ENCODE results near the gene PPP6R3.
"Not testable (repeated sequence)": the region's sequence is repeated elsewhere in the genome, so short reads cannot be mapped to it uniquely, and the experiment has no call there.

The PPP6R3 gene

GRCh38 chr11:68635172-68635571, 174.6 kb downstream of the PPP6R3 start:
- not testable (repeated sequence) for H3K36me3 Mint-ChIP-seq, H3K4me1 Mint-ChIP-seq, H3K27me3 Mint-ChIP-seq, H3K27ac Mint-ChIP-seq, H3K9me3 Mint-ChIP-seq, H3K4me3 Mint-ChIP-seq

GRCh38 chr11:68635883-68636282, 175.3 kb downstream of the PPP6R3 start:
- H3K27me3 Mint-ChIP-seq, H3K9me3 Mint-ChIP-seq, H3K36me3 Mint-ChIP-seq, H3K4me1 Mint-ChIP-seq, H3K27ac Mint-ChIP-seq, H3K4me3 Mint-ChIP-seq: not testable (repeated sequence)

- H3K27ac Mint-ChIP-seq, H3K36me3 Mint-ChIP-seq, H3K27me3 Mint-ChIP-seq, H3K4me3 Mint-ChIP-seq, H3K9me3 Mint-ChIP-seq, H3K4me1 Mint-ChIP-seq: not testable (repeated sequence)
These were observed 178.8 kb downstream of the PPP6R3 start for GRCh38 chr11:68639322-68639721.

GRCh38 chr11:68641880-68642279, 181.3 kb downstream of the PPP6R3 start:
- peaks cover 3% of the 10 kb centered on the region for H3K36me3 Mint-ChIP-seq
- peaks cover 8% of the 10 kb centered on the region for H3K9me3 Mint-ChIP-seq
- peaks cover 4% of the 10 kb centered on the region for H3K27me3 Mint-ChIP-seq
- no peaks in the 10 kb centered on the region for H3K4me1 Mint-ChIP-seq
- H3K27ac Mint-ChIP-seq: no peak overlapping the region
- H3K4me3 Mint-ChIP-seq: no peak overlapping the region

- peaks cover 3% of the 10 kb centered on the region for H3K36me3 Mint-ChIP-seq
- H3K4me1 Mint-ChIP-seq: no peaks in the 10 kb centered on the region
- H3K4me3 Mint-ChIP-seq: no peak overlapping the region
- peaks cover 7% of the 10 kb centered on the region for H3K27me3 Mint-ChIP-seq
- no peak overlapping the region for H3K27ac Mint-ChIP-seq
- H3K9me3 Mint-ChIP-seq: peaks cover 15% of the 10 kb centered on the region
These were observed 183.0 kb downstream of the PPP6R3 start for GRCh38 chr11:68643585-68643984.

- H3K4me1 Mint-ChIP-seq: no peaks in the 10 kb centered on the region
- H3K27me3 Mint-ChIP-seq: peaks cover 10% of the 10 kb centered on the region
- no peak overlapping the region for H3K27ac Mint-ChIP-seq
- no peak overlapping the region for H3K4me3 Mint-ChIP-seq
- H3K36me3 Mint-ChIP-seq: peaks cover 3% of the 10 kb centered on the region
- H3K9me3 Mint-ChIP-seq: peaks cover 15% of the 10 kb centered on the region
These were observed 186.3 kb downstream of the PPP6R3 start for GRCh38 chr11:68646832-68647231.

- Mint-ChIP-seq H3K4me1 (no peaks in the 10 kb centered on the region), H3K27me3 (peaks cover 10% of the 10 kb centered on the region), H3K9me3 (peaks cover 15% of the 10 kb centered on the region), H3K36me3 (peaks cover 3% of the 10 kb centered on the region), H3K27ac (no peak overlapping the region), H3K4me3 (no peak overlapping the region)
These were observed 189.5 kb downstream of the PPP6R3 start for GRCh38 chr11:68649851-68650555.

GRCh38 chr11:68650801-68651200, 190.2 kb downstream of the PPP6R3 start:
- H3K4me3 Mint-ChIP-seq: no peak overlapping the region
- peaks cover 10% of the 10 kb centered on the region for H3K27me3 Mint-ChIP-seq
- peaks cover 15% of the 10 kb centered on the region for H3K9me3 Mint-ChIP-seq
- H3K4me1 Mint-ChIP-seq: no peaks in the 10 kb centered on the region
- H3K27ac Mint-ChIP-seq: no peak overlapping the region
- H3K36me3 Mint-ChIP-seq: peaks cover 3% of the 10 kb centered on the region

GRCh38 chr11:68651208-68651984, 190.8 kb downstream of the PPP6R3 start:
- Mint-ChIP-seq H3K36me3 (peaks cover 2% of the 10 kb centered on the region), H3K27ac (no peak overlapping the region), H3K9me3 (peaks cover 11% of the 10 kb centered on the region), H3K4me1 (no peaks in the 10 kb centered on the region), H3K4me3 (no peak overlapping the region), H3K27me3 (peaks cover 8% of the 10 kb centered on the region)

- Mint-ChIP-seq H3K27me3 (peaks cover 6% of the 10 kb centered on the region), H3K4me1 (no peaks in the 10 kb centered on the region), H3K9me3 (peaks cover 5% of the 10 kb centered on the region), H3K4me3 (no peak overlapping the region), H3K36me3 (no peaks in the 10 kb centered on the region), H3K27ac (no peak overlapping the region)
These were observed 191.6 kb downstream of the PPP6R3 start for GRCh38 chr11:68651985-68652682.

- Mint-ChIP-seq H3K4me1 (no peaks in the 10 kb centered on the region), H3K27me3 (peaks cover 4% of the 10 kb centered on the region), H3K36me3 (no peaks in the 10 kb centered on the region), H3K4me3 (no peak overlapping the region), H3K9me3 (no peaks in the 10 kb centered on the region), H3K27ac (no peak overlapping the region)
These were observed 192.2 kb downstream of the PPP6R3 start for GRCh38 chr11:68652683-68653156.

GRCh38 chr11:68653486-68654430, 193.2 kb downstream of the PPP6R3 start:
- Mint-ChIP-seq H3K9me3 (no peaks in the 10 kb centered on the region), H3K4me1 (no peaks in the 10 kb centered on the region), H3K36me3 (no peaks in the 10 kb centered on the region), H3K27ac (no peak overlapping the region), H3K27me3 (peaks cover 4% of the 10 kb centered on the region), H3K4me3 (no peak overlapping the region)

GRCh38 chr11:68654978-68655377, 194.4 kb downstream of the PPP6R3 start:
- Mint-ChIP-seq H3K27me3 (no peaks in the 10 kb centered on the region), H3K4me1 (no peaks in the 10 kb centered on the region), H3K4me3 (no peak overlapping the region), H3K9me3 (no peaks in the 10 kb centered on the region), H3K36me3 (no peaks in the 10 kb centered on the region), H3K27ac (no peak overlapping the region)

GRCh38 chr11:68655406-68655805, 194.9 kb downstream of the PPP6R3 start:
- H3K36me3 Mint-ChIP-seq: no peaks in the 10 kb centered on the region
- no peaks in the 10 kb centered on the region for H3K4me1 Mint-ChIP-seq
- no peaks in the 10 kb centered on the region for H3K9me3 Mint-ChIP-seq
- H3K27me3 Mint-ChIP-seq: no peaks in the 10 kb centered on the region
- H3K27ac Mint-ChIP-seq: no peak overlapping the region
- H3K4me3 Mint-ChIP-seq: no peak overlapping the region

- Mint-ChIP-seq H3K4me1 (no peaks in the 10 kb centered on the region), H3K36me3 (no peaks in the 10 kb centered on the region), H3K27ac (no peak overlapping the region), H3K27me3 (no peaks in the 10 kb centered on the region), H3K4me3 (no peak overlapping the region), H3K9me3 (no peaks in the 10 kb centered on the region)
These were observed 195.3 kb downstream of the PPP6R3 start for GRCh38 chr11:68655806-68656205.

Data from activated naive CD4-positive, alpha-beta T cell treated with anti-CD3 and anti-CD28 coated beads, Interleukin-2, amount 50 U/mL, for 24 hours (primary cell).